ENCODE data around the gene OR5C1.

Gene OR5C1

DNA sequence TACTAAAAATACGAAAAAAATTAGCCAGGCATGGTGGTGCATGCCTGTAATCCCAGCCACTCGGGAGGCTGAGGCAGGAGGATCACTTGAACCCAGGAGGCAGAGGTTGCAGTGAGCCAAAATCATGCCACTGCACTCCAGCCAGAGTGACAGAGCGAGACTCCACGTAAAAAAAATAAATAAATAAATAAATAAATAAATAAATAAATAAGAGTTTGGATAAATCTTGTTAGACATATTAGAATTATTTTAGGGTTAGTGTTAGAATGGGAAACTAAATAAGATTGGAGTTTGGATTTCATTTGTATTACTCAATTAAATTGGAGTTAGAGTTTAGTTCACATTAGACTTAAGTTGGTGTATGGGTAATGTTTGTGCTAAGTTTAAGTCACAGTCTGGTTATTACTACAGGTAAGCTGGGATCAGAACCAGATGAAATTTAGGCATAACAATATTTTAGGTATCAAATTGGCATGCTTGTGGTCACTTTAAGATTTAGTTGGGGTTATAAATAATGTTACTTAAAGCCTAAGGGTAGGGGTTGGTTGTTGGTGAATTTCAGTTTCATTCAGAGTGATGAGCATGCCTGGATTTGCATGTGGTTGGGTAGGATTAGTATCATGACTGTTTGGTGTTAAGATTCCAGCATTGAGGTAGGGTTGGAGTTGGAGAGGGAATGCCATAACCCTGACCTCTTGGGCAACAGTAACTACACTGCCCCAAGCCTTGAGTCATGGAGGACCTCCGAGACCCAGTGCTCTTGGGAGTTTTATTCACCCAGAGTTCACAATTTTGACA lies 3.3 kb downstream of the OR5C1 start:
- TF ChIP-seq, protein P1, sequence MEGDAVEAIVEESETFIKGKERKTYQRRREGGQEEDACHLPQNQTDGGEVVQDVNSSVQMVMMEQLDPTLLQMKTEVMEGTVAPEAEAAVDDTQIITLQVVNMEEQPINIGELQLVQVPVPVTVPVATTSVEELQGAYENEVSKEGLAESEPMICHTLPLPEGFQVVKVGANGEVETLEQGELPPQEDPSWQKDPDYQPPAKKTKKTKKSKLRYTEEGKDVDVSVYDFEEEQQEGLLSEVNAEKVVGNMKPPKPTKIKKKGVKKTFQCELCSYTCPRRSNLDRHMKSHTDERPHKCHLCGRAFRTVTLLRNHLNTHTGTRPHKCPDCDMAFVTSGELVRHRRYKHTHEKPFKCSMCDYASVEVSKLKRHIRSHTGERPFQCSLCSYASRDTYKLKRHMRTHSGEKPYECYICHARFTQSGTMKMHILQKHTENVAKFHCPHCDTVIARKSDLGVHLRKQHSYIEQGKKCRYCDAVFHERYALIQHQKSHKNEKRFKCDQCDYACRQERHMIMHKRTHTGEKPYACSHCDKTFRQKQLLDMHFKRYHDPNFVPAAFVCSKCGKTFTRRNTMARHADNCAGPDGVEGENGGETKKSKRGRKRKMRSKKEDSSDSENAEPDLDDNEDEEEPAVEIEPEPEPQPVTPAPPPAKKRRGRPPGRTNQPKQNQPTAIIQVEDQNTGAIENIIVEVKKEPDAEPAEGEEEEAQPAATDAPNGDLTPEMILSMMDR (conservative IDR thresholded peaks at IDR 0.05; ENCODE audit: low read depth): no peak
- no peak for DNase-seq (ENCODE audit: low spot score)
- CTCF ChIA-PET: no interaction called here
- no peak overlapping the region for H3K27ac ChIP-seq
- POLR2A ChIA-PET (ENCODE audit: low non-redundant PET): no interaction called here

DNA sequence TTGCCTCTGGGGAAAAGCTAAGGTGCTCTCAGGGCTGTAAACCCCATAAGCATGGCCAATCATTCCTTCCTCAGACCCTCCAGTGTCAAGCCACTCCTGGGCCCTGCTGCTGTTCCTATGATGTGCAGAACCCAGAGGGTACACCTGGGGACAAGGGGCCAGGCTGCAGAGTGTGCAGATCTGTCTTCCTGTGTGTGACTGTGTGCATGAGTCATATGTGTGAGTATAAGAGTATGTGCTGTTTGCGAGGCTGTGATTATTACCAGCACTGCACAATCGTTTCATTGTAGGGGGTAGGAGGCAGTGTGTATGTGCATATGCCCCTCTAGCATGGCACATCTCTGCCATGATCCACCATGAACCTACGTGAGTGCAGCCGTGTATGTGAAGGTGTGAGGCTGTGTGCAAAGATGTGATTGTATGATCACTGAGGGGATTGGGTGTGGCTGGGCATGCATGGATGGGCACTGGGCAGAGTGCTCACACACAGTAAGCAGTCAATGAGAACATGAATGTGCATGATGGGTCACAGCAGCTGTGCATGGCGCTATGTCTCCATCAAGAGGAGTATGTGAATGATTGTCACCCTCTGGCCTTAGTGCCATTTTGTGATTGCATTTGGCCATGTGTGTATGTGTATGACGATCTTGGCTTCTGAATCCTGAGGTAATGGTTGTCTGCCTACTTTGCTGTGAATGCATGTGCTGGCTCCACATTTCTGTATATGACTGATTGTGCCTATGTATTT lies 8.8 kb downstream of the OR5C1 start:
- no peak for DNase-seq (ENCODE audit: low spot score)
- H3K27ac ChIP-seq: no peak overlapping the region
- TF ChIP-seq, protein P1 (conservative IDR thresholded peaks at IDR 0.05; ENCODE audit: low read depth): no peak
- ChIA-PET POLR2A (ENCODE audit: low non-redundant PET) (no interaction called here), CTCF (interaction anchor here (0.9 to 1.0 kb wide), 2 partner anchors 40 to 299 kb away, joined by 3 read pairs; no protein-coding TSS in a partner anchor)

DNA sequence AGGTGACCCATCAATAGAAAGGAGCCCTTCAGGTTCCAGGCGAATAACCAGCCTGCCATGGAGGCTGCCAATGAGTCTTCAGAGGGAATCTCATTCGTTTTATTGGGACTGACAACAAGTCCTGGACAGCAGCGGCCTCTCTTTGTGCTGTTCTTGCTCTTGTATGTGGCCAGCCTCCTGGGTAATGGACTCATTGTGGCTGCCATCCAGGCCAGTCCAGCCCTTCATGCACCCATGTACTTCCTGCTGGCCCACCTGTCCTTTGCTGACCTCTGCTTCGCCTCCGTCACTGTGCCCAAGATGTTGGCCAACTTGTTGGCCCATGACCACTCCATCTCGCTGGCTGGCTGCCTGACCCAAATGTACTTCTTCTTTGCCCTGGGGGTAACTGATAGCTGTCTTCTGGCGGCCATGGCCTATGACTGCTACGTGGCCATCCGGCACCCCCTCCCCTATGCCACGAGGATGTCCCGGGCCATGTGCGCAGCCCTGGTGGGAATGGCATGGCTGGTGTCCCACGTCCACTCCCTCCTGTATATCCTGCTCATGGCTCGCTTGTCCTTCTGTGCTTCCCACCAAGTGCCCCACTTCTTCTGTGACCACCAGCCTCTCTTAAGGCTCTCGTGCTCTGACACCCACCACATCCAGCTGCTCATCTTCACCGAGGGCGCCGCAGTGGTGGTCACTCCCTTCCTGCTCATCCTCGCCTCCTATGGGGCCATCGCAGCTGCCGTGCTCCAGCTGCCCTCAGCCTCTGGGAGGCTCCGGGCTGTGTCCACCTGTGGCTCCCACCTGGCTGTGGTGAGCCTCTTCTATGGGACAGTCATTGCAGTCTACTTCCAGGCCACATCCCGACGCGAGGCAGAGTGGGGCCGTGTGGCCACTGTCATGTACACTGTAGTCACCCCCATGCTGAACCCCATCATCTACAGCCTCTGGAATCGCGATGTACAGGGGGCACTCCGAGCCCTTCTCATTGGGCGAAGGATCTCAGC lies 11.6 kb downstream of the OR5C1 start, which contains the start of gene OR1K1:
TSS of gene OR1K1 (plus strand) at position 58 of the 995 bp plus-strand sequence. CDS start at position 58, 0 bp downstream.
- H3K27ac ChIP-seq: no peak within 1 kb of the TSS
- TF ChIP-seq, protein P1 (conservative IDR thresholded peaks at IDR 0.05; ENCODE audit: low read depth): no peak
- ChIA-PET POLR2A (ENCODE audit: low non-redundant PET) (interaction anchor here (0.7 kb wide), 1 partner anchor 247 kb away, joined by 3 read pairs; no protein-coding TSS in a partner anchor), CTCF (interaction anchor here (0.7 kb wide), 1 partner anchor 335 kb away, joined by 3 read pairs; no protein-coding TSS in a partner anchor)
- DNase-seq (ENCODE audit: low spot score): no peak

DNA sequence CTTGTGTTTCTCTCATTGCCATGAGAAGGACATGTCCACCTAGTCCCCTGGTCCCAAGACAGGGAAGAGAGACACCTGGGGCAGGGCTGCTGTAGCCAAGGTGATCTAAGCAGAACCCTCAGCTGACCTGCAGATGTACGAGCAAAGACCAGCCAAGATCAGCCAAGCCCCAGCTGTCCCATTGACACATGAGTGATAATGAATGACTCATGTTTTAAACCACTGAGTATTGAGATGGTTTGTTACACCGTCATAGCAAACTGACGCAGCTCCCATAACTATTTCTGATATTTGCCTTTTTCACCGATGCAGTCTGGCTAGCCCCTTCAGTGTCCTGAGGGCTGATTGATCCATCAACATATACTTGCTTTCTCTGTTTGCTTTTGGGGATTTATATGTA lies 17.9 kb downstream of the OR5C1 start:
- POLR2A ChIA-PET (ENCODE audit: low non-redundant PET): no interaction called here
- TF ChIP-seq, protein P1 (conservative IDR thresholded peaks at IDR 0.05; ENCODE audit: low read depth): no peak
- DNase-seq (ENCODE audit: low spot score): no peak
- no peak overlapping the region for H3K27ac ChIP-seq
- CTCF ChIA-PET: interaction anchor here (0.9 to 1.0 kb wide), 3 partner anchors 308 to 707 kb away, joined by 3 read pairs; no protein-coding TSS in a partner anchor

DNA sequence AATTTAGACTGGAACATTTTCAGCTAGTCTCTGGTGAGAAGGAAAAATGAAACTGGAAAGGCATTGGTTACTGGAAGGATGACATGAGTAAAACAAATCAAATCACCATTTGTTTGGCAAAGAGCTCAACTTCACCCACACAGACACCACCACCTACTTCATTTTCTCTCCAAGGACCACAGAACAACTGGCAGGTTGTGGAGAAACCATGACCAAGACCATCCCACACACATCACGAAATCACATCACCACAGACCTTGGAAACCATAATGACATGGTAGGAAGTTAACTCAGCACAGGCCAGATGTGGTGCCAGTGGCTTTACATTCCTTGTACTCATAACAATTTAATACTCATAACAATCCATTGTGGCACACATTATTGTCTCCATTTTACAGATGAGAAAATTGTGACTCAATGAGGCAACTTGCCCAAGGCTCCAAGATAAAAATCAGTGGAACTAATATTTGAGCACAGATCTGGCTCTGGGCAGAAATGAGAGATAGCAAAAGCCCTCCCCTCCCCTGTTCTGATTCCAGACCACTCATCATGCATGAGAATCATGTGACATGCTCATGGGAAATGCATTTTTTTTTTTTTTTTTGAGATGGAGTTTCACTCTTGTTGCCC lies 18.7 kb downstream of the OR5C1 start:
- TF ChIP-seq, protein P1 (conservative IDR thresholded peaks at IDR 0.05; ENCODE audit: low read depth): no peak
- ChIA-PET POLR2A (ENCODE audit: low non-redundant PET) (no interaction called here), CTCF (interaction anchor here (1.0 to 1.5 kb wide), 3 partner anchors 309 to 708 kb away, joined by 3 to 5 read pairs (median 3); no protein-coding TSS in a partner anchor)
- no peak for DNase-seq (ENCODE audit: low spot score)
- H3K27ac ChIP-seq: no peak overlapping the region
